Pancreas (tissue), 10 donors: ENCODE data around the gene REM2. TPM values are rescaled to one million over a fixed set of nuclear protein-coding genes. Genes with fewer than 3 reads are reported as not detected.

Source experiments
- ATAC-seq, 4 donors: fragments of 200-7000 bp; cut with Tn5 transposase; one replicate each; pipeline versions ENCODE4 v1.8.0 to v1.9.1; 2020; ENCODE audit warnings: mild to moderate bottlenecking in 4 of 4, moderate library complexity in 4 of 4
- DNase-seq, 6 donors: peaks; one replicate each; pipeline ENCODE4 v3.0.0-alpha.2; 2020
- FAIRE-seq: peaks from 2 replicates; lab custom pipeline; 2012; peaks lifted over from hg19 to GRCh38; lab: Jason Lieb, UNC
- H3K27ac ChIP-seq, 4 donors: fragments of 200-600 bp; sonication (generic); 1 replicate in 3 of 4; 2 replicates in 1 of 4; pipeline versions ENCODE4 v1.5.0 to v1.8.0; 2020
- H3K27me3 ChIP-seq, 4 donors: fragments of 200-600 bp; one replicate each; pipeline ENCODE4 v1.8.0; 2021
- H3K36me3 ChIP-seq, 3 donors: fragments of 200-600 bp; sonication (generic) in 1 of 3; one replicate each; pipeline versions ENCODE4 v1.5.0 to v1.8.0; 2020 to 2021
- H3K4me1 ChIP-seq, 3 donors: fragments of 200-600 bp; one replicate each; pipeline ENCODE4 v1.8.0; 2021
- H3K4me3 ChIP-seq, 4 donors: fragments of 200-600 bp; sonication (generic) in 2 of 4; one replicate each; pipeline versions ENCODE4 v1.5.0 to v1.8.0; 2020 to 2021
- H3K9me3 ChIP-seq, 4 donors: fragments of 200-600 bp; one replicate each; pipeline ENCODE4 v1.8.0; 2021
- CTCF ChIP-seq, 4 donors: fragments of 200-600 bp; sonication (generic) in 3 of 4; IDR thresholded peaks; one replicate each; pipeline versions ENCODE4 v1.5.0 to v1.8.0; 2021; ENCODE audit warnings: antibody characterized with exemption in 4 of 4
- WGBS, 2 donors: extraction: QIAGEN DNeasy Blood & Tissue Kit; methylation state at CpG; one replicate each; pipeline ENCODE4 v1.1.7; 2013; 5-methylcytosine and 5-hydroxymethylcytosine counted together
- intact Hi-C, 3 donors: fragments of 100-400 bp; cut with DNase I; formaldehyde crosslinking; loops; one replicate each; pipeline versions ENCODE4 v1.11.1 to v1.14.2; 2022
- polyA plus RNA-seq, 2 donors: library from polyadenylated mRNA; stranded (reverse); fragments of 200-250 nt; gene quantifications; one replicate each; pipeline ENCODE4 v1.2.3, GENCODE V29; 2013
- total RNA-seq, 6 donors: library from RNA; stranded (reverse); fragmentation: NEBNext Ultra II Directional in 4 of 6; extraction: Animal tissue kit (Norgen Biotek cat#: 25700) in 4 of 6; gene quantifications; one replicate each; pipeline versions ENCODE4 v1.2.1 to v1.2.4, GENCODE V29; 2021 to 2023
- donor health status: healthy with polysubstance abuse.
- donor health status: DM: no; HTN: no; CAD: no; lungs with moderate emphysema.
- donor health status: DM: no; HTN: no; CAD: no.
- donor health status: control.
- donor health status: control.
- donor health status: Bipolar disorder and iron deficiency.
- donor health status: DM: yes; HTN: yes; CAD: no.
- donor health status: DM: no; HTN: no; CAD: no.
- donor health status: DM: no; HTN: no; CAD: no.
- donor health status: DM: yes; HTN: yes; CAD: no.

The REM2 gene
- under 1 TPM in 5 of 6 donors, not detected in 1; 0.16 to 0.41 (median 0.28) TPM for total RNA-seq
- 1 to 10 TPM in 1 of 2 donors, under 1 TPM in 1; 0.72 to 2.5 TPM for polyA plus RNA-seq

GRCh38 chr14:22883173-22883976, at the start of gene REM2:
Gene REM2 (plus strand): TSS chr14:22883222. CDS start chr14:22883288, 66 bp downstream.
- Histone ChIP-seq H3K4me3 (no peak within 1 kb of the TSS), H3K9me3 (no peaks in the 10 kb centered on the region), H3K27ac (no peak within 1 kb of the TSS), H3K4me1 (peaks cover 0 to 11% (median 5%) of the 10 kb centered on the region in 3 donors), H3K27me3 (no peaks in the 10 kb centered on the region), H3K36me3 (peaks cover 0 to 2% (median 0%) of the 10 kb centered on the region in 3 donors)
- intact Hi-C loops = no loop called here
- ATAC-seq (no peak), FAIRE-seq (no peak), DNase-seq (peak in 2 of 6 donors; percentile 36 to 40)
- WGBS, 2 donors = 17 to 27% methylated on average over 14 to 15 of the region's 15 CpGs
- no peak for TF ChIP-seq CTCF (IDR thresholded peaks at IDR 0.05)

GRCh38 chr14:22835505-22835904, 47.5 kb upstream of the REM2 start:
- Histone ChIP-seq H3K4me3 (no peak overlapping the region), H3K4me1 (peaks cover 0 to 23% (median 2%) of the 10 kb centered on the region in 3 donors), H3K27ac (peak overlapping the region in 1 of 4 donors; percentile 87), H3K9me3 (no peaks in the 10 kb centered on the region), H3K36me3 (peaks cover 0 to 6% (median 0%) of the 10 kb centered on the region in 3 donors), H3K27me3 (no peaks in the 10 kb centered on the region)
- 64 to 67% methylated on average over 3 of the region's 3 CpGs for WGBS, 2 donors
- no peak for DNase-seq
- no peak for FAIRE-seq
- ATAC-seq = no peak
- TF ChIP-seq CTCF (IDR thresholded peaks at IDR 0.05) = no peak
- intact Hi-C loops = no loop called here

DNA sequence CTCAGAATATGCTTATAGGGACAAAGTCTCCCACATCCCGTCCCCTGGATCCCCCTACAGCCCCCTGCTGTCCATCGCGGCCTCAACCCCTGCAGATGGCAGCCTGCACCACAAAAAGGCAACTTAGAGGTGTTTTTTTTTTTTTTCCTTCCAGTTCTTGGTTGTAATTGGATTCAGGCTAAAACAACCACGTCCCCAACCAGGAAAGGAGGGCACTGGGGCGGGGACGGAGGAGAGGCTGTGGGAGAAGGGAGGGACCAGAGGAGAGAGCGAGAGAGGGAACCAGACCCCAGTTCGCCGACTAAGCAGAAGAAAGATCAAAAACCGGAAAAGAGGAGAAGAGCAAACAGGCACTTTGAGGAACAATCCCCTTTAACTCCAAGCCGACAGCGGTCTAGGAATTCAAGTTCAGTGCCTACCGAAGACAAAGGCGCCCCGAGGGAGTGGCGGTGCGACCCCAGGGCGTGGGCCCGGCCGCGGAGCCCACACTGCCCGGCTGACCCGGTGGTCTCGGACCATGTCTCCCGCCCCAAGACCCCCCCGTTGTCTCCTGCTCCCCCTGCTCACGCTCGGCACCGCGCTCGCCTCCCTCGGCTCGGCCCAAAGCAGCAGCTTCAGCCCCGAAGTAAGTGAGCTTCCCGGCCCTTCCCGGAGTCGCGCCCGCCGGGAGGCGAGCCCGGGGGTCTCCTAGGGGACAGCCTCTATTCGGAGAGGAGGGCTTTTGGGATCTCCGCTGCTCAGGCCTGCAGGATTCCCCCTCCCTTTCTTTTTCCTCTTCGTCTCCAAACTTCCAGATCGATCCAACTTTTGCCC, 46.5 kb upstream of the REM2 start, which contains the start of gene MMP14:
TSS of gene MMP14 (plus strand) at position 285 of the 813 bp plus-strand sequence. CDS start at position 518, 233 bp downstream.
- intact Hi-C loops = no loop called here
- Histone ChIP-seq H3K9me3 (no peaks in the 10 kb centered on the region), H3K4me1 (peaks cover 0 to 16% (median 0%) of the 10 kb centered on the region in 3 donors), H3K36me3 (peaks cover 0 to 6% (median under 1%) of the 10 kb centered on the region in 3 donors), H3K4me3 (peak within 1 kb of the TSS; percentile 38 to 90 (median 82)), H3K27me3 (no peaks in the 10 kb centered on the region), H3K27ac (peak within 1 kb of the TSS; percentile 72 to 87 (median 80))
- 1% methylated on average over 28 to 46 of the region's 46 CpGs for WGBS, 2 donors
- DNase-seq (peak in 5 of 6 donors; percentile 52 to 79 (median 67)), ATAC-seq (peak; percentile 75 to 86 (median 84)), FAIRE-seq (no peak)
- no peak for TF ChIP-seq CTCF (IDR thresholded peaks at IDR 0.05)

DNA sequence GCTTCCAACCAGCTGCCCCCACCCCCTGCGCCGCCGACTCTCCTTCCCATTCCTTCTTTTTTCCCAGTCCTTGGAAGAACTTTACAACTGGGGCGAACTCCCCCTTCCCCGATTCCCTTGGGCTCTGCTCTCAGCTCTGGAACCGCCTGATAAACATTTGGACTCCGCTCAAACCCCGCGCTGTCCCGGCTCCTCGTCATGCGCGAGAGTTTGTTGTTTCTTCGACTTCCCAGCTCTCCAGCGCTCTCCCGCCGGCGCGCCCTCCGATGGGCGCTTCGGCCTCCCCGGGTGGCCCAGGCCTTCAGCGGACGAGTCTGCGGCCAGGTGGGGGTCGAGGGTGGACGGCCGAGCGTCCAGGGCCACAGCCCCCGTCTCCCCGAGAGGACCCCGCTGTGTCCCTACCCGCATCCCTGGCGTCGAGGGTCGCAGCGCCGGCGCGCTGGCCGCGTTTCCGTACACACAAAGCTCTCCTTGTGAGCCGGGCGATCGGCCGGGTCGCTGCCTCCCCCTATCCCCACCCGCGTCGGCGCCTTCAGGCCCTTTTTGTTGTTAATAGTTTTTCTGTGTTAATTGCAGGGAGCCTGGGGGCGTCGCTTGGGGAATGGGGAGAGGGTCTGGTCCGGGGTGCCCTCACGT, 45.8 kb upstream of the REM2 start:
- 1 to 2% methylated on average over 57 of the region's 57 CpGs for WGBS, 2 donors
- peak in 5 of 6 donors; percentile 64 to 86 (median 68) for DNase-seq
- no peak for FAIRE-seq
- Histone ChIP-seq H3K36me3 (peaks cover 0 to 10% (median 4%) of the 10 kb centered on the region in 3 donors), H3K4me3 (peak overlapping the region; percentile 38 to 90 (median 82)), H3K4me1 (peaks cover 0 to 16% (median 0%) of the 10 kb centered on the region in 3 donors), H3K9me3 (no peaks in the 10 kb centered on the region), H3K27me3 (no peaks in the 10 kb centered on the region), H3K27ac (peak overlapping the region; percentile 72 to 87 (median 80))
- intact Hi-C loops = no loop called here
- no peak for TF ChIP-seq CTCF (IDR thresholded peaks at IDR 0.05)
- peak; percentile 74 to 86 (median 80) for ATAC-seq
